ENCODE measurements around the gene SLCO2A1. TPM values are rescaled to one million over a fixed set of nuclear protein-coding genes. Genes with fewer than 3 reads are reported as not detected.
"Not testable (repeated sequence)": the region's sequence is repeated elsewhere in the genome, so short reads cannot be mapped to it uniquely, and the experiment has no call there.

Gene SLCO2A1
- total RNA-seq, result 0.28 and 0.79 TPM in 2 replicates

GRCh38 chr3:134029734-134030378, at the start of gene SLCO2A1:
Gene SLCO2A1 (minus strand): TSS chr3:134029925. CDS start chr3:134029802, 123 bp downstream.
- no peak for DNase-seq (ENCODE audit: low read depth, low spot score)

- DNase-seq (ENCODE audit: low read depth, low spot score), result no peak
These were observed 49.4 kb upstream of the SLCO2A1 start for GRCh38 chr3:134079111-134079547.

- no peak for DNase-seq (ENCODE audit: low read depth, low spot score)
These were observed 48.6 kb upstream of the SLCO2A1 start for GRCh38 chr3:134078169-134078831.

GRCh38 chr3:134077649-134078161, 48.0 kb upstream of the SLCO2A1 start:
- DNase-seq (ENCODE audit: low read depth, low spot score), result no peak

GRCh38 chr3:134076851-134077250, 47.1 kb upstream of the SLCO2A1 start:
- no peak for DNase-seq (ENCODE audit: low read depth, low spot score)

GRCh38 chr3:134075846-134076245, 46.1 kb upstream of the SLCO2A1 start:
- no peak for DNase-seq (ENCODE audit: low read depth, low spot score)

GRCh38 chr3:134075568-134075825, 45.8 kb upstream of the SLCO2A1 start:
- DNase-seq (ENCODE audit: low read depth, low spot score), result no peak

GRCh38 chr3:134074790-134075567, 45.3 kb upstream of the SLCO2A1 start:
- no peak for DNase-seq (ENCODE audit: low read depth, low spot score)

- DNase-seq (ENCODE audit: low read depth, low spot score), result no peak
These were observed 44.5 kb upstream of the SLCO2A1 start for GRCh38 chr3:134074001-134074789.

- DNase-seq (ENCODE audit: low read depth, low spot score), result no peak
These were observed 43.8 kb upstream of the SLCO2A1 start for GRCh38 chr3:134073583-134073945.

GRCh38 chr3:134072881-134073582, 43.3 kb upstream of the SLCO2A1 start:
- DNase-seq (ENCODE audit: low read depth, low spot score), result no peak

- not testable (repeated sequence) for DNase-seq (ENCODE audit: low read depth, low spot score)
These were observed 40.6 kb upstream of the SLCO2A1 start for GRCh38 chr3:134070281-134070680.

GRCh38 chr3:134068429-134068828, 38.7 kb upstream of the SLCO2A1 start:
- DNase-seq (ENCODE audit: low read depth, low spot score), result no peak

- DNase-seq (ENCODE audit: low read depth, low spot score), result no peak
These were observed 37.9 kb upstream of the SLCO2A1 start for GRCh38 chr3:134067531-134068161.

- peak; percentile 64 for DNase-seq (ENCODE audit: low read depth, low spot score)
These were observed 37.2 kb upstream of the SLCO2A1 start for GRCh38 chr3:134066651-134067530.

GRCh38 chr3:134066158-134066541, 36.4 kb upstream of the SLCO2A1 start:
- no peak for DNase-seq (ENCODE audit: low read depth, low spot score)

- DNase-seq (ENCODE audit: low read depth, low spot score), result no peak
These were observed 35.8 kb upstream of the SLCO2A1 start for GRCh38 chr3:134065252-134066157.

- DNase-seq (ENCODE audit: low read depth, low spot score), result no peak
These were observed 34.4 kb upstream of the SLCO2A1 start for GRCh38 chr3:134064081-134064480.

Data from pulmonary artery endothelial cell (primary cell).